ENCODE measurements around the gene IFI30. TPM values are rescaled to one million over a fixed set of nuclear protein-coding genes. Genes with fewer than 3 reads are reported as not detected.

Gene IFI30
- total and polyA plus RNA-seq, 4 donors: 60.2 to 130 (median 109) TPM

DNA sequence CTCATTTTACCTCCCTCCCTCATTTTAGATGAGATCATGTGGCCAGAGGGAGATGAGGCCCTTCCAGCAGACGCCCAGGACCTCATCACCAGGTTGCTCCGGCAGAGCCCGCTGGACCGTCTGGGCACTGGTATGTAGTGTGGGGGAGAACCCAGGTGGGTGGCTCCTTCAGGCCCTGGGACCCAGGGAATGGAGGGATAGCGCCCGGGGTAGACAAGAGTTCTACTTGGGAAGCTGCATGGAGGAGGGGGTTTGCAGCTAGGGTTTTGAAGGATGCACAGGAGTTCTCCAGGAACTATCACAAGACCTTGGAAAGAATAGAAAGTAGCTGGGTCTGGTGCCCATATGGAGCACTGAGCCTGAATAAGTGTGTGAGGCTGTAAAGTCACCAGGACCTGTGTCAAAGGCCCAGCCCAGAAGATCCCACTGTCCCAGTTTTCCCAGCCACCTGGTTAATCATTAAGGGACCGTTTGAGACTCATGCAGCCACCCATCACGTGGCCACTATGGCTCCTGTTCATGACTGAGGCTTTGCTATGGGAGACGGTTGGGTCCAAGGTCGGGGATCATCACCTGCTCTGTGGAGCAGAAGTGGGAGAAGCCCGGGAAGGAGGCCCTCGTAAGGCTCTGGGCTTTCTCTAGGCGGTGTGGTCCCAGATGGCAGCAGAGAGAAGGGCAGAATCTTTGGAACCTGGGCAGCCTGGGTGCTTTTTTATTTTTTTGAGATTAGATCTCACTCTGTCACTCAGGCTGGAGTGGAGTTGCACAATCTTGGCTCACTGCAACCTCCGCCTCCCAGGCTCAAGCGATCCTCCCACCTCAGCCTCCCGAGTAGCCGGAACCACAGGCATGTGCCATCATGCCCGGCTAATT is 37.7 kb upstream of the IFI30 start (continued):
- TF ChIP-seq, protein P1, sequence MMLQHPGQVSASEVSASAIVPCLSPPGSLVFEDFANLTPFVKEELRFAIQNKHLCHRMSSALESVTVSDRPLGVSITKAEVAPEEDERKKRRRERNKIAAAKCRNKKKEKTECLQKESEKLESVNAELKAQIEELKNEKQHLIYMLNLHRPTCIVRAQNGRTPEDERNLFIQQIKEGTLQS (IDR thresholded peaks at IDR 0.05): no peak
- TF ChIP-seq YY1 (IDR thresholded peaks at IDR 0.05) (peak; percentile 95), FOXA1 (IDR thresholded peaks at IDR 0.05) (no peak), EGR1 (IDR thresholded peaks at IDR 0.05; ENCODE audit: low read depth in 2 of 2) (no peak), JUND (IDR thresholded peaks at IDR 0.05) (peak in 1 of 2 donors; percentile 61), RAD21 (IDR thresholded peaks at IDR 0.05) (peak in 1 of 2 donors; percentile 14), HNF4G (IDR thresholded peaks at IDR 0.05) (peak; percentile 48), RXRA (IDR thresholded peaks at IDR 0.05) (peak; percentile 48 to 87), FOXA2 (IDR thresholded peaks at IDR 0.05) (peak; percentile 13)
- TF ChIP-seq, protein P2, sequence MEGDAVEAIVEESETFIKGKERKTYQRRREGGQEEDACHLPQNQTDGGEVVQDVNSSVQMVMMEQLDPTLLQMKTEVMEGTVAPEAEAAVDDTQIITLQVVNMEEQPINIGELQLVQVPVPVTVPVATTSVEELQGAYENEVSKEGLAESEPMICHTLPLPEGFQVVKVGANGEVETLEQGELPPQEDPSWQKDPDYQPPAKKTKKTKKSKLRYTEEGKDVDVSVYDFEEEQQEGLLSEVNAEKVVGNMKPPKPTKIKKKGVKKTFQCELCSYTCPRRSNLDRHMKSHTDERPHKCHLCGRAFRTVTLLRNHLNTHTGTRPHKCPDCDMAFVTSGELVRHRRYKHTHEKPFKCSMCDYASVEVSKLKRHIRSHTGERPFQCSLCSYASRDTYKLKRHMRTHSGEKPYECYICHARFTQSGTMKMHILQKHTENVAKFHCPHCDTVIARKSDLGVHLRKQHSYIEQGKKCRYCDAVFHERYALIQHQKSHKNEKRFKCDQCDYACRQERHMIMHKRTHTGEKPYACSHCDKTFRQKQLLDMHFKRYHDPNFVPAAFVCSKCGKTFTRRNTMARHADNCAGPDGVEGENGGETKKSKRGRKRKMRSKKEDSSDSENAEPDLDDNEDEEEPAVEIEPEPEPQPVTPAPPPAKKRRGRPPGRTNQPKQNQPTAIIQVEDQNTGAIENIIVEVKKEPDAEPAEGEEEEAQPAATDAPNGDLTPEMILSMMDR (IDR thresholded peaks at IDR 0.05; ENCODE audit: low read depth, low read length, missing input control): no peak

DNA sequence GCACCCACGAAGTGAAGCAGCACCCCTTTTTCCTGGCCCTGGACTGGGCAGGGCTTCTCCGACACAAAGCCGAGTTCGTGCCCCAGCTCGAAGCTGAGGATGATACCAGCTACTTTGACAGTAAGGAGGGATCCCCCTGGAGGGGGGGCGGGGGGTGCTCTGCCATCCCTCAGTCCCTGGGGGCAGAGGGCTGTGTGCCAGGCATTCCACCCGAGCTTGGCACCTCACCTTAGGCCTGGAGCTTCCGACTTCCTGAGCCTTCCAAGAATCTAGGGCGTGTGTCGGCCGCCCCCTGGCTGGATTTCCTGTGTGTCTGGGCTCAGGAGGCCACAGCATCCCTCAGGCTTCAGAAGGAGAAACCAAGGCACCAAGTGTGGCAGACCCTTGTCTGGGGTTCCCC is 36.4 kb upstream of the IFI30 start:
- peaks cover 9 to 24% (median 22%) of the 10 kb centered on the region in 4 donors for H3K36me3 ChIP-seq (ENCODE audit: control insufficient read depth in 4 of 4, insufficient read depth in 3 of 4, low read depth in 1 of 4, low read length in 3 of 4)
- no peak overlapping the region for H3K4me3 ChIP-seq (ENCODE audit: low read depth in 1 of 3, low read length in 3 of 3)
- H3K27me3 ChIP-seq (ENCODE audit: control insufficient read depth in 4 of 4, insufficient read depth in 4 of 4, low read length in 3 of 4): no peaks in the 10 kb centered on the region
- WGBS: 79% methylated on average over 11 of the region's 11 CpGs
- TF ChIP-seq HNF4A (conservative IDR thresholded peaks at IDR 0.05) (no peak), SP1 (IDR thresholded peaks at IDR 0.05) (no peak), GABPA (IDR thresholded peaks at IDR 0.05 in 1 of 2, conservative IDR thresholded peaks at IDR 0.05 in 1 of 2) (no peak), RXRA (IDR thresholded peaks at IDR 0.05) (no peak), YY1 (IDR thresholded peaks at IDR 0.05) (no peak), HNF4G (IDR thresholded peaks at IDR 0.05) (no peak), FOXA2 (IDR thresholded peaks at IDR 0.05) (no peak)
- TF ChIP-seq, protein P1 (IDR thresholded peaks at IDR 0.05): no peak
- TF ChIP-seq, protein P3, sequence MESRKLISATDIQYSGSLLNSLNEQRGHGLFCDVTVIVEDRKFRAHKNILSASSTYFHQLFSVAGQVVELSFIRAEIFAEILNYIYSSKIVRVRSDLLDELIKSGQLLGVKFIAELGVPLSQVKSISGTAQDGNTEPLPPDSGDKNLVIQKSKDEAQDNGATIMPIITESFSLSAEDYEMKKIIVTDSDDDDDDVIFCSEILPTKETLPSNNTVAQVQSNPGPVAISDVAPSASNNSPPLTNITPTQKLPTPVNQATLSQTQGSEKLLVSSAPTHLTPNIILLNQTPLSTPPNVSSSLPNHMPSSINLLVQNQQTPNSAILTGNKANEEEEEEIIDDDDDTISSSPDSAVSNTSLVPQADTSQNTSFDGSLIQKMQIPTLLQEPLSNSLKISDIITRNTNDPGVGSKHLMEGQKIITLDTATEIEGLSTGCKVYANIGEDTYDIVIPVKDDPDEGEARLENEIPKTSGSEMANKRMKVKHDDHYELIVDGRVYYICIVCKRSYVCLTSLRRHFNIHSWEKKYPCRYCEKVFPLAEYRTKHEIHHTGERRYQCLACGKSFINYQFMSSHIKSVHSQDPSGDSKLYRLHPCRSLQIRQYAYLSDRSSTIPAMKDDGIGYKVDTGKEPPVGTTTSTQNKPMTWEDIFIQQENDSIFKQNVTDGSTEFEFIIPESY (IDR thresholded peaks at IDR 0.05): no peak
- TF ChIP-seq, protein P2 (IDR thresholded peaks at IDR 0.05; ENCODE audit: low read depth, low read length, missing input control): no peak
- H3K4me1 ChIP-seq (ENCODE audit: control insufficient read depth in 4 of 4, insufficient read depth in 4 of 4, low read length in 3 of 4): peaks cover 1 to 45% (median 31%) of the 10 kb centered on the region in 4 donors
- H3K9ac ChIP-seq (ENCODE audit: low read depth in 1 of 2, low read length in 2 of 2): no peak overlapping the region
- no peak for DNase-seq (ENCODE audit: low spot score)
- H3K27ac ChIP-seq (ENCODE audit: low read depth in 1 of 2, low read length in 2 of 2): peak overlapping the region; percentile 2 to 86
- no peaks in the 10 kb centered on the region for H3K9me3 ChIP-seq (ENCODE audit: control insufficient read depth in 4 of 4, low read length in 3 of 4)
